ENCODE measurements around the gene TAS2R41. TPM values are rescaled to one million over a fixed set of nuclear protein-coding genes. Genes with fewer than 3 reads are reported as not detected.
"Not testable (repeated sequence)": the region's sequence is repeated elsewhere in the genome, so short reads cannot be mapped to it uniquely, and the experiment has no call there.

TAS2R41 gene
- total and polyA plus RNA-seq, 10 donors = 0.41 to 0.95 (median 0.55) TPM; not detected in 7

DNA sequence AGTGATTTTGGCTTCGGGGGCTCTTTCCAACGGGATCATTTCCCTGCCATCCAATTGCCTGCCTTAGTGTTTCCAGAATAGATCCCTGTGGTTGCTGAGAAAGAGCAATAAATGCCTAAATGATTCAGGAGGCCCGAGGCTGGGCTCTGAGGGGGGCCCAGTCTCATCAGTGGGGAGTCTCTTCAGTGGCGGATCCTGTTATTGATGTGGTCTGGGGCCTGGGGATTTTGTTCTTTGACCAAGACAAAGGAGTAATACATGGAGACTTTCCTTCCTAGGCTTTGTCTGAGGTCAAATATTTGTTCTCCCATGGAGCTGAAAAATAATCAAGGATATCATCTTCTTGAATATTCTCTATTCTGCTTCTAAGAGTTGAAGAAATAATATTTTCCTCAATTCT lies 40.8 kb downstream of the TAS2R41 start:
- Histone ChIP-seq H3K9me3 (no peaks in the 10 kb centered on the region), H3K27me3 (replicated peaks in 1 of 7) (no peaks in the 10 kb centered on the region), H3K4me3 (no peak overlapping the region), H3K4me1 (peaks cover 0 to 7% (median 0%) of the 10 kb centered on the region in 6 donors), H3K27ac (no peak overlapping the region), H3K36me3 (no peaks in the 10 kb centered on the region)
- WGBS, 5 donors = 72 to 91% (median 84%) methylated on average over 4 of the region's 4 CpGs
- no peak for DNase-seq
- intact Hi-C loops (cut with DNase I; ENCODE audit: low total_unique reads) = no loop called here
- TF ChIP-seq, protein P1, sequence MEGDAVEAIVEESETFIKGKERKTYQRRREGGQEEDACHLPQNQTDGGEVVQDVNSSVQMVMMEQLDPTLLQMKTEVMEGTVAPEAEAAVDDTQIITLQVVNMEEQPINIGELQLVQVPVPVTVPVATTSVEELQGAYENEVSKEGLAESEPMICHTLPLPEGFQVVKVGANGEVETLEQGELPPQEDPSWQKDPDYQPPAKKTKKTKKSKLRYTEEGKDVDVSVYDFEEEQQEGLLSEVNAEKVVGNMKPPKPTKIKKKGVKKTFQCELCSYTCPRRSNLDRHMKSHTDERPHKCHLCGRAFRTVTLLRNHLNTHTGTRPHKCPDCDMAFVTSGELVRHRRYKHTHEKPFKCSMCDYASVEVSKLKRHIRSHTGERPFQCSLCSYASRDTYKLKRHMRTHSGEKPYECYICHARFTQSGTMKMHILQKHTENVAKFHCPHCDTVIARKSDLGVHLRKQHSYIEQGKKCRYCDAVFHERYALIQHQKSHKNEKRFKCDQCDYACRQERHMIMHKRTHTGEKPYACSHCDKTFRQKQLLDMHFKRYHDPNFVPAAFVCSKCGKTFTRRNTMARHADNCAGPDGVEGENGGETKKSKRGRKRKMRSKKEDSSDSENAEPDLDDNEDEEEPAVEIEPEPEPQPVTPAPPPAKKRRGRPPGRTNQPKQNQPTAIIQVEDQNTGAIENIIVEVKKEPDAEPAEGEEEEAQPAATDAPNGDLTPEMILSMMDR (IDR thresholded peaks at IDR 0.05 in 8 of 11, conservative IDR thresholded peaks at IDR 0.05 in 3 of 11) = no peak

DNA sequence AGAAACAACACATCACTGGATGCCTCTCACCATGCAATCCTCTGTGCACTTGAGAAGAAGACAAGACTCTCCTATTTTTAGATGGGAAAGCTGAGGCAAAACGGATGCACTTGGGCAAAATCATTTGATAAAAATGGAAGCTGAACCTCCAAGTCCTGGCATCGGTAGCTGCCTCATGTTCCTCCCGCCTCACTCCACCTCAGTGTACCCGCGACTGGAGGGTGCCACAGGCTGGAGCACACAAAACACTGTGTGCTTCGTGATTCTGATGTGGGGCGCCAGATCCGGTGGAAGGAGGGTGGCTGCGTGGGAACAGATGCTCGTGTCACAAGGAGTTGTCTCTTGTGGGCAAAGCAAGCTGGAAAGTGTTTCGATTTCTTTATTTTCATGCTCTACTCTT lies 41.3 kb downstream of the TAS2R41 start:
- intact Hi-C loops (cut with DNase I; ENCODE audit: low total_unique reads) = no loop called here
- WGBS, 5 donors = 86 to 94% (median 92%) methylated on average over 11 of the region's 11 CpGs
- Histone ChIP-seq H3K9me3 (no peaks in the 10 kb centered on the region), H3K36me3 (no peaks in the 10 kb centered on the region), H3K27ac (no peak overlapping the region), H3K27me3 (replicated peaks in 1 of 7) (no peaks in the 10 kb centered on the region), H3K4me3 (no peak overlapping the region), H3K4me1 (peaks cover 0 to 7% (median 0%) of the 10 kb centered on the region in 6 donors)
- no peak for DNase-seq
- TF ChIP-seq, protein P1 (IDR thresholded peaks at IDR 0.05 in 8 of 11, conservative IDR thresholded peaks at IDR 0.05 in 3 of 11) = no peak
- TF ChIP-seq POLR2A (IDR thresholded peaks at IDR 0.05) = no peak
- no peak for TF ChIP-seq POLR2AphosphoS5 (IDR thresholded peaks at IDR 0.05)

DNA sequence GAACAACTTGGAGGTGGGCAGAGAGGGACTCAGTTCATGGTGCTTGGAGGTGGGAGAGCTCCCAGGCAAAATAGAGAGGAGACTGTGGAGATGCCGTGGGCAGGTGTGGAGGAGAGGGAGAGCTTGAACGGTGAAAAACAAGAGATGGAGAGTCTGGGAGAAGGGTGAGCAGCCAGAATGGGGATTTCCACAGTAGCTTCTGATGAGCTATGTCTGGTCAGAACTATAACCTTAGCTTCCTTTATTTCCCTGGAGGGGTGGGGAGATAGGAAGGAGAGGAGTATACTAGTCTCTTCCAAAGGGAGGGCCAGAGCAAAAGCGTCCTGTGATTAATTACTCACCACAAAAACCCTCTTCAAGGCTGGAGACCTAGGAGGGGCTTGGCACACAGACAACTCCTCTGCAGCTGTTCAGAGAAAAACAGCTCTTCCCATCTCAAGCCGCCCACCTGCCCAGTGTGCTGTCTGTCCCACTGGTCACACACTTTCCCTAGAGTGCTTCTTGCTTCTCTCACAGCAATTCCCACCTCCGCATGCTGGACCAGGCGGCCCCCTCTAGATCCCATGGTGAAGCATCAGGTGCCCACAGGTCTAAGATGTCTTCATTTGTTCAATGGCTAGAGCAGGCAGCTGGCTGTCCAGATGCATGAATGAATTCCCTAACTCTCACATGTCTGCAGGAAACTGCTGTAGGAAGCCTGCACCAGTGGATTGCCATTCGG lies 41.9 kb downstream of the TAS2R41 start:
- no peaks in the 10 kb centered on the region for H3K27me3 ChIP-seq (replicated peaks in 1 of 7)
- no peak for TF ChIP-seq POLR2AphosphoS5 (IDR thresholded peaks at IDR 0.05)
- no peak for TF ChIP-seq POLR2A (IDR thresholded peaks at IDR 0.05)
- H3K27ac ChIP-seq = no peak overlapping the region
- H3K36me3 ChIP-seq = no peaks in the 10 kb centered on the region
- WGBS, 5 donors = 59 to 80% (median 69%) methylated on average over 7 of the region's 7 CpGs
- DNase-seq = no peak
- H3K9me3 ChIP-seq = no peaks in the 10 kb centered on the region
- intact Hi-C loops (cut with DNase I; ENCODE audit: low total_unique reads) = no loop called here
- peaks cover 0 to 7% (median 0%) of the 10 kb centered on the region in 6 donors for H3K4me1 ChIP-seq
- H3K4me3 ChIP-seq = no peak overlapping the region

DNA sequence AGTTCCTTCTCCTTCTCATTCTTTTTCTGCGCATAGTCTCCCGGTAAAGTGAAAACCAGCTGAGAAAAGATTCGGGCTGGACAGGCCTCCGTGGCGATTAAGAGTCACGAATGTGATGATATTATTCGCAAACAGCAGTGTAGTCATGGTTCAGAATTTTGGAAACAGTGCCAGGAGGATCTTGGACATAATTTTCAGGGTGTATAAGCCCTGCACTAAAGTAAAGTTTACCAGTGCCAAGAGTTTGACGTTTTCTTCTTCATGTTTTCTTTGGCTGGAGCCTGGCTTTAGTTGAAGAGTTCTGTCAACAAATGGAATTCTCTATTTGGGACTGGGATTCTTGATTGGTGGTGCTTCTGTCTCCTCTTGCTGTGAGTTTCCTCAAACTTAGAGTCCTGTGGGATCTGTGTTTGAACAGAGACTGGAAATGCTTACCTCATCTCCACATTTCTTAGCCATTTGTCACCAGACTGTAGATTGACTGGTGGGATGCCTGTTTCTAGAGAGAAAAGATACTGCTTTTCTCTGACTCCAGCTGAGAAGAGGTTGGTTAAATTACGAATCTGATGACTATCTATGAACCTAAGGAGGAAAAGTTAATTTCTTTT lies 44.7 kb downstream of the TAS2R41 start:
- H3K4me3 ChIP-seq; H3K36me3 ChIP-seq; H3K9me3 ChIP-seq; H3K27me3 ChIP-seq (replicated peaks in 1 of 7); DNase-seq; intact Hi-C loops (cut with DNase I; ENCODE audit: low total_unique reads); H3K4me1 ChIP-seq; H3K27ac ChIP-seq: not testable (repeated sequence)
- WGBS, 5 donors = no CpG with 5 or more reads among the region's 9 CpGs

Other genes starting within 250 kb of the TAS2R41 start
- 100 to 1,000 TPM; 194 to 247 (median 231) TPM for gene GSTK1, start 214.4 kb upstream of the TAS2R41 start, total RNA-seq
- 100 to 1,000 TPM; 162 to 182 (median 178) TPM for gene GSTK1, start 214.4 kb upstream of the TAS2R41 start, polyA plus RNA-seq
- gene TMEM139, start 192.9 kb upstream of the TAS2R41 start, total RNA-seq = 1 to 10 TPM in 4 of 7 donors, under 1 TPM in 3; 0.60 to 2.0 (median 1.2) TPM
- gene TMEM139, start 192.9 kb upstream of the TAS2R41 start, polyA plus RNA-seq = 1 to 10 TPM in 1 of 3 donors, under 1 TPM in 2; 0.52 to 2.3 (median 0.70) TPM
- gene CASP2, start 189.5 kb upstream of the TAS2R41 start, total RNA-seq = 10 to 100 TPM; 32.7 to 51.0 (median 43.8) TPM
- 10 to 100 TPM in 2 of 3 donors, 1 to 10 TPM in 1; 9.9 to 14.5 (median 12.2) TPM for gene CASP2, start 189.5 kb upstream of the TAS2R41 start, polyA plus RNA-seq
- under 1 TPM in 4 of 7 donors, not detected in 3; 0.07 to 0.54 (median 0.26) TPM for gene CLCN1, start 161.8 kb upstream of the TAS2R41 start, total RNA-seq
- under 1 TPM; 0.06 to 0.08 (median 0.07) TPM for gene CLCN1, start 161.8 kb upstream of the TAS2R41 start, polyA plus RNA-seq
- 1 to 10 TPM in 1 of 7 donors, under 1 TPM in 6; 0.20 to 1.4 (median 0.74) TPM for gene FAM131B, start 115.2 kb upstream of the TAS2R41 start, total RNA-seq
- gene FAM131B, start 115.2 kb upstream of the TAS2R41 start, polyA plus RNA-seq = under 1 TPM; 0.04 to 0.10 (median 0.09) TPM
- gene ZYX, start 96.5 kb upstream of the TAS2R41 start, total RNA-seq = 100 to 1,000 TPM; 104 to 439 (median 211) TPM
- gene ZYX, start 96.5 kb upstream of the TAS2R41 start, polyA plus RNA-seq = 10 to 100 TPM; 50.3 to 95.6 (median 53.6) TPM
- 1 to 10 TPM; 1.3 to 4.5 (median 3.8) TPM for gene EPHA1, start 69.0 kb upstream of the TAS2R41 start, total RNA-seq
- 1 to 10 TPM in 2 of 3 donors, under 1 TPM in 1; 0.80 to 1.5 (median 1.1) TPM for gene EPHA1, start 69.0 kb upstream of the TAS2R41 start, polyA plus RNA-seq
- 1 to 10 TPM in 2 of 7 donors, under 1 TPM in 3, not detected in 2; 0.30 to 2.2 (median 0.85) TPM for gene TAS2R60, start 34.4 kb upstream of the TAS2R41 start, total RNA-seq
- not detected for gene TAS2R60, start 34.4 kb upstream of the TAS2R41 start, polyA plus RNA-seq
- 1 to 10 TPM in 2 of 7 donors, under 1 TPM in 2, not detected in 3; 0.13 to 2.8 (median 1.0) TPM for gene CTAGE15, start 93.9 kb downstream of the TAS2R41 start, total RNA-seq
- gene CTAGE15, start 93.9 kb downstream of the TAS2R41 start, polyA plus RNA-seq = under 1 TPM in 2 of 3 donors, not detected in 1; 0.09 to 0.11 TPM
- 10 to 100 TPM in 1 of 7 donors, 1 to 10 TPM in 6; 4.6 to 12.3 (median 7.1) TPM for gene TCAF2, start 143.1 kb downstream of the TAS2R41 start, total RNA-seq
- gene TCAF2, start 143.1 kb downstream of the TAS2R41 start, polyA plus RNA-seq = 1 to 10 TPM; 1.0 to 1.3 (median 1.1) TPM